WTC11 (cell line): ENCODE data around the gene TMEM59L.

Experiments
- TCF7 ChIP-seq: sonication (generic); formaldehyde crosslinking; IDR thresholded peaks from 2 replicates; pipeline ENCODE4 v1.8.0; 2022; ENCODE audit warnings: mild to moderate bottlenecking, low read depth, missing genetic modification reagents, moderate library complexity
- TEAD4 ChIP-seq: sonication (generic); formaldehyde crosslinking; IDR thresholded peaks from 2 replicates; pipeline ENCODE4 v1.8.0; 2022; ENCODE audit warnings: mild to moderate bottlenecking, missing genetic modification reagents
- ZNF263 ChIP-seq: sonication (generic); formaldehyde crosslinking; IDR thresholded peaks from 2 replicates; pipeline ENCODE4 v1.8.1; 2022; ENCODE audit warnings: low read depth, mild to moderate bottlenecking, moderate library complexity, missing genetic modification reagents
- TF ChIP-seq, protein P1 (sequence below): fragments of 200-600 bp; IDR thresholded peaks from 2 replicates; pipeline ENCODE4 v1.8.0; 2022; ENCODE audit warnings: antibody characterized with exemption

- TF ChIP-seq TEAD4 (no peak), ZNF263 (no peak), TCF7 (CRISPR knock-in tag) (no peak)
- TF ChIP-seq, protein P1, sequence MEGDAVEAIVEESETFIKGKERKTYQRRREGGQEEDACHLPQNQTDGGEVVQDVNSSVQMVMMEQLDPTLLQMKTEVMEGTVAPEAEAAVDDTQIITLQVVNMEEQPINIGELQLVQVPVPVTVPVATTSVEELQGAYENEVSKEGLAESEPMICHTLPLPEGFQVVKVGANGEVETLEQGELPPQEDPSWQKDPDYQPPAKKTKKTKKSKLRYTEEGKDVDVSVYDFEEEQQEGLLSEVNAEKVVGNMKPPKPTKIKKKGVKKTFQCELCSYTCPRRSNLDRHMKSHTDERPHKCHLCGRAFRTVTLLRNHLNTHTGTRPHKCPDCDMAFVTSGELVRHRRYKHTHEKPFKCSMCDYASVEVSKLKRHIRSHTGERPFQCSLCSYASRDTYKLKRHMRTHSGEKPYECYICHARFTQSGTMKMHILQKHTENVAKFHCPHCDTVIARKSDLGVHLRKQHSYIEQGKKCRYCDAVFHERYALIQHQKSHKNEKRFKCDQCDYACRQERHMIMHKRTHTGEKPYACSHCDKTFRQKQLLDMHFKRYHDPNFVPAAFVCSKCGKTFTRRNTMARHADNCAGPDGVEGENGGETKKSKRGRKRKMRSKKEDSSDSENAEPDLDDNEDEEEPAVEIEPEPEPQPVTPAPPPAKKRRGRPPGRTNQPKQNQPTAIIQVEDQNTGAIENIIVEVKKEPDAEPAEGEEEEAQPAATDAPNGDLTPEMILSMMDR, result no peak
Observed at GRCh38 chr19:18605196-18605545, 7.5 kb upstream of the TMEM59L start.
